GM19043 (cell line): ENCODE measurements around the gene MEPE.
"Not testable (repeated sequence)": the region's sequence is repeated elsewhere in the genome, so short reads cannot be mapped to it uniquely, and the experiment has no call there.

Experiments
- ATAC-seq: cut with Tn5 transposase; IDR thresholded peaks from one replicate; pipeline ENCODE4 v1.9.1; 2021; ENCODE audit warnings: low read depth; ENCODE audit not compliant: unreplicated experiment

The MEPE gene

DNA sequence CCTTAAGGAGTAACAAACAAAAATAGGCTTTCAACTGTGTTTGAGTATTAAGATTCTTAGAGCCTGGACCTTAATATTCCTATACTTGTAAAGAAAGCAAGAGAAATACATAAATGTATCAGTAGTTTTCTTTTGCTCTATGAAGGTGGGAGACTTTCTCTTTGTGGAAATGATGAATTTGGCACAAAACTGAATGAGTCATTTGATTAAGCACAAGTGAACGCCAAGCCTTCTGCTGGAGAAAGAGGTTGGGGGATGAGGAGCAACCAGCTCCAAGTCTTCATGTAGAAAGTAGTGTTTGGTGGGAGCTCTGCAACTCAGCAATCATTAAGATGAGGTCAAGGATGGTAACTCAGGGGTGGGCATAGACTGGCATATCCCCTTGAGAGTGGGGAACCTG, 49.6 kb downstream of the MEPE start:
- ATAC-seq: no peak

DNA sequence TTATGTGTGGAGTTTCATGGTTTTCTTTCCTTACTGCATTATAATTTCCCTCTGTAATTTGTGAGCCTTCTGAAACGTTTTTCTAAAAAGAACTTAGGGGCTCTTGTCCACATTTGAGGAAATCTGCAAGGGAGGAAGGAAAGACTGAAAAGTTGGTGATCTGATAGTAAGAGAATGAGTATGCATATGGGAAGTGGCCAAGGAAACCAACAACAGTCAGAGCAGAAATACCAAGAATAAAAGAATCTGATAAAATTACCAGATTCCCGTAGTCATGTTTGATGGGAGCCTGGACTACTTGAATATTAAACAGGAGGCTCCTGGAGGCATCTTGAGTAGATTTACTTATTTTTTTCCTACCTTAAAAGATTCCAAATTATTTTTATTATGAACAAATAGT, 50.1 kb downstream of the MEPE start:
- ATAC-seq: no peak

DNA sequence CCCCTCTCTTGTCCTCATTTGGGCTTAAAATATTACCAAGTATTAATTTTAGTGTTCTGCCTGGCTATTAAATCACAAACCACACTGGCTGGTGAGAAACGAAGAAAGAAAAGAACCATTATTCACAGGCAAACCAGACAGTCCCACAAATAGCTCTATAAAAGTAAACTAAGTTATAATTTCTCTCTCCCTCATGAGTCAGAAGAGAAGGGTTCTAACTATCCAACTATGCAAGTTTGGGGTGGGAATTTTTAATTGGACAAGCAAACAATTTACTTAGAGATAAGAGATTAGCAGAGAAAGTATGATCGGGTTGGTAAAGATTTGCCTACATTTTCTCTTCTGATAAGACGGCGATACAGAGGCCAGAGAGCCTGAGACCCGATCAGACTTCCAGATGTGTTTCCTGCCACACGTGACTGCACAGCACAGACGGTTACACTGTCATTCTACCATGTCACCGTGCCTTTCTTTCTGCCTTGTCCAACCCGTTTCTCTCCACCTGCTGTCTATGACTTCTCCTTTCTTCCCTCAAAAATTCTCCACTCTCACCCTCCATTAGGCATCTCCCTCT, 52.3 kb downstream of the MEPE start:
- ATAC-seq: no peak

DNA sequence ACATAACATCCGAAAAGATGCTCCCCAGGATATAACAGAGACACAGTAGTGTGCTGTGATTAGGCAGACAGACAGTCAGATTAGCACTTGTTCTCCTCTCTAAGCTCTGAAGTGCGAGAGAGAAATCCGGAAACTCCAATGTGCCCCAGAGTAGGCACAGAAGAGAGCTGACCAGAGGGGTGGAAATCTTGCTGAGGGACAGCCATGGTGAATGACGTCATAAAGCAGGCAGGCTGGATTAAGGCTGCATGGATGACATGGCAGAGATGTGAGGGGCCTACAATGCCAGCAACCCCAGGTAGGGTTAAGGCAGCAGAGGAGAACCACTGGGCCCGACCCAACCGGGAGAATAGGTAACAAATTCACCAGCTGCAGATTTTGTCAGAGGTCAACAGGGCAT, 53.3 kb downstream of the MEPE start:
- no peak for ATAC-seq

DNA sequence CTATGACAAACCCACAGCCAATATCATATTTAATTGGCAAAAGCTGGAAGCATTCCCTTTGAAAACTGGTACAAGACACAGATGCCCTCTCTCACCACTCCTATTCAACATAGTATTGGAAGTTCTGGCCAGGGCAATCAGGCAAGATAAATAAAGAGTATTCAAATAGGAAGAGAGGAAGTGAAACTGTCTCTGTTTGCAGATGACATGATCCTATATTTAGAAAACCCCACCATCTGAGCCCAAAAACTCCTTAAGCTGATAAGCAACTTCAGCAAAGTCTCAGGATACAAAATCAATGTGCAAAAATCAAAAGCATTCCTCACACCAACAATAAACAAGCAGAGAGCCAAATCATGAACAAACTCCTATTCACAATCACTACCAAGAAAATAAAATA, 58.0 kb downstream of the MEPE start:
- ATAC-seq: not testable (repeated sequence)

DNA sequence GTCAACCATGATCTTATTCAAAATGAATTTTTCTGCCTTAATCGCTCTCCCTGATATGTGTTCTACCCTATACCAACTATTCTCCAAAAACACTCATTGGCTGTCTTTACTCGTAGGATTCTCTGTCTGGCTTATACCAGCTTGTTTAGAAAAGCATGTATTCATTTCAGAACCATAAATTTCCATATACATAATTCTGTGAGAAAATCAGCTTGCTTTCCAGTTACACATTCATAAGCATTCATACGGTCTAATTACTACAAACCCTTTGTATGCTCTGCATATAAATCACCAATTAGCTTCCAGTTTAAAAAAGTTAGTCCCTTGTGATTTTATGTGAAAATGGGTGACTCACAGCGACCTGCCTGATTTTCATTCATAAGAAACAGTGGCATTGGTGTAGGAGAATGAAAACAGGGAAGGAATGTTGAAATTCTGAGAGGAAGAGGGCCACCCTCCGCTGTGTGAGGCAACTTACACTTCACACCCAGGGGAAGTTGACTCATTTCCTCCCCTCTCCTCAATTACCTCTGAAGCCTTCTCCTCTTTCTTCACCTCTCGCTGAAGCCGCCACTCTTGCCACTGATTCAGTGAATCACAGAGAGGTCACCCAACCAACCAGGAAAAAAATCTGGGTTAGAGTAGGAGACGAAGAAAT, 63.3 kb downstream of the MEPE start:
- ATAC-seq: no peak
